ENCODE results near the gene CTBP1. TPM values are rescaled to one million over a fixed set of nuclear protein-coding genes. Genes with fewer than 3 reads are reported as not detected.

CTBP1 gene
- total and polyA plus RNA-seq, 2 experiments from 2014 or later: 74.0 to 192 TPM

- ATAC-seq (no peak), DNase-seq (ENCODE audit: low spot score) (no peak)
- Mint-ChIP-seq H3K27me3 (ENCODE audit: insufficient read depth, low read depth, poor library complexity) (peaks cover 35% of the 10 kb centered on the region), H3K36me3 (ENCODE audit: low read depth) (peaks cover 3% of the 10 kb centered on the region; the same call in 1 of the 3 replicates), H3K27ac (no peak overlapping the region), H3K4me1 (peaks cover 5% of the 10 kb centered on the region; the same call in 2 of the 3 replicates), H3K9me3 (peaks cover 3% of the 10 kb centered on the region), H3K4me3 (no peak overlapping the region)
- Histone ChIP-seq H3K4me1 (ENCODE audit: insufficient read depth) (no peaks in the 10 kb centered on the region), H3K4me3 (no peak overlapping the region), H2AFZ (no peak overlapping the region), H3K4me2 (no peak overlapping the region), H3K36me3 (ENCODE audit: insufficient read depth) (no peaks in the 10 kb centered on the region), H3K9me2 (ENCODE audit: insufficient read depth) (no peaks in the 10 kb centered on the region), H3K27ac (ENCODE audit: low read depth) (no peak overlapping the region), H3K27me3 (ENCODE audit: insufficient read depth) (peaks cover 25% of the 10 kb centered on the region), H3K79me2 (replicated peaks; ENCODE audit: insufficient read depth) (no peaks in the 10 kb centered on the region), H3F3A (replicated peaks; ENCODE audit: low read depth) (no peaks in the 10 kb centered on the region), H4K20me1 (replicated peaks; ENCODE audit: insufficient read depth) (no peaks in the 10 kb centered on the region)
- TF ChIP-seq ZNF114 (CRISPR knock-in tag; IDR thresholded peaks at IDR 0.05) (no peak), JUNB (IDR thresholded peaks at IDR 0.05; ENCODE audit: unreplicated experiment) (no peak), ETS1 (IDR thresholded peaks at IDR 0.05) (no peak), ZNF331 (CRISPR knock-in tag; IDR thresholded peaks at IDR 0.05; ENCODE audit: low read depth) (no peak), STAT1 (IDR thresholded peaks at IDR 0.05; ENCODE audit: unreplicated experiment) (no peak), REST (IDR thresholded peaks at IDR 0.05; ENCODE audit: unreplicated experiment) (no peak), EZH2 (IDR thresholded peaks at IDR 0.05; ENCODE audit: low read depth, unreplicated experiment) (no peak), EZH2phosphoT487 (IDR thresholded peaks at IDR 0.05; ENCODE audit: unreplicated experiment) (no peak), NANOG (IDR thresholded peaks at IDR 0.05; ENCODE audit: borderline replicate concordance) (no peak), CREB1 (CRISPR knock-in tag; IDR thresholded peaks at IDR 0.05; ENCODE audit: low read depth) (no peak), POLR2AphosphoS5 (IDR thresholded peaks at IDR 0.05; ENCODE audit: low read depth) (no peak), ZNF462 (CRISPR knock-in tag; IDR thresholded peaks at IDR 0.05) (no peak), CTCF (conservative IDR thresholded peaks at IDR 0.05; ENCODE audit: low read depth in 2 of 2) (no peak)
These were observed 83.9 kb downstream of the CTBP1 start for GRCh38 chr4:1164956-1165545.

All from GM23338 (cell line).